BLaER1 treated with 17β-estradiol and CSF1 and Interleukin-3, amounts not matched to agents 10 nM and 100 nM (cell line): ENCODE results near the gene MIB1.

Source experiments
- H3K27ac ChIP-seq, 11 experiments: shearing (Covaris generic); formaldehyde crosslinking; 2 replicates each; pipeline ENCODE4 v1.8.1; 2022
- H3K27me3 ChIP-seq, 11 experiments: shearing (Covaris generic); formaldehyde crosslinking; 2 replicates each; pipeline ENCODE4 v1.8.1; 2022
- H3K36me3 ChIP-seq, 11 experiments: shearing (Covaris generic); formaldehyde crosslinking; 2 replicates each; pipeline ENCODE4 v1.8.1; 2022
- H3K4me1 ChIP-seq, 10 experiments: shearing (Covaris generic); formaldehyde crosslinking; 2 replicates each; pipeline ENCODE4 v1.8.1; 2022
- H3K4me2 ChIP-seq, 11 experiments: shearing (Covaris generic); formaldehyde crosslinking; 2 replicates each; pipeline ENCODE4 v1.8.1; 2022
- H3K4me3 ChIP-seq, 10 experiments: shearing (Covaris generic); formaldehyde crosslinking; 2 replicates each; pipeline ENCODE4 v1.8.1; 2022
- H3K9ac ChIP-seq, 11 experiments: shearing (Covaris generic); formaldehyde crosslinking; 2 replicates each; pipeline ENCODE4 v1.8.1; 2022
- H3K9me3 ChIP-seq, 11 experiments: shearing (Covaris generic); formaldehyde crosslinking; replicated peaks in 1 of 11; 2 replicates each; pipeline ENCODE4 v1.8.1; 2022
- H4K20me1 ChIP-seq, 11 experiments: shearing (Covaris generic); formaldehyde crosslinking; 2 replicates each; pipeline ENCODE4 v1.8.1; 2022
- Cebpa-rat ChIP-seq, 11 experiments: shearing (Covaris generic); IDR thresholded peaks; 2 replicates each; pipeline ENCODE4 v1.8.1; 2022

Gene MIB1

DNA sequence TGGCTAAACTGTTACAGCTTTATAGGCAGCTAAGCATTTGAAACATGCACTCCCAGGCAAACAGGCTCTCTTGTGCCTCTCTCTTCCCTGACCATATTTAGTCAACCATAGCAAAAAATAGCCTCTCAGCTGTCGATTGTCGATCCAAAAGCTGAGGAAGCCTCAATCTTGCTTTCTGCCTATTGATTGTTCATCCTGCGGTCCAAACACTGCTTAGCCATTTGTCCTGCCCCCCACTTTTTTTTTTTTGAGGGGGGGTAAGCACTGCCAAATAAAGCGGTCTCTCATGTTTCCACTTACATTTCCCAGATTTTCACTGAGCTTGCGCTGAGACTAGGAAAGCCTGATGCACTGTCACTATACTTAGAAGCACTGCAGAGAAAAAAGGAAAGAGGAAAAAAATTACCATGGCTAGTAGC lies 90.8 kb downstream of the MIB1 start:
- no peaks in the 10 kb centered on the region for H3K9me3 ChIP-seq
- no peak overlapping the region for H3K4me3 ChIP-seq
- no peaks in the 10 kb centered on the region for H3K27me3 ChIP-seq
- no peak overlapping the region for H3K27ac ChIP-seq
- H3K36me3 ChIP-seq, result peaks cover 8 to 39% (median 15%) of the 10 kb centered on the region in 11 experiments; a peak in 15 of 22 replicates
- H4K20me1 ChIP-seq, result no peaks in the 10 kb centered on the region; a peak in 3 of 22 replicates
- H3K4me2 ChIP-seq, result no peak overlapping the region
- H3K4me1 ChIP-seq, result no peaks in the 10 kb centered on the region
- no peak for TF ChIP-seq Cebpa-rat (IDR thresholded peaks at IDR 0.05)
- H3K9ac ChIP-seq, result no peak overlapping the region

DNA sequence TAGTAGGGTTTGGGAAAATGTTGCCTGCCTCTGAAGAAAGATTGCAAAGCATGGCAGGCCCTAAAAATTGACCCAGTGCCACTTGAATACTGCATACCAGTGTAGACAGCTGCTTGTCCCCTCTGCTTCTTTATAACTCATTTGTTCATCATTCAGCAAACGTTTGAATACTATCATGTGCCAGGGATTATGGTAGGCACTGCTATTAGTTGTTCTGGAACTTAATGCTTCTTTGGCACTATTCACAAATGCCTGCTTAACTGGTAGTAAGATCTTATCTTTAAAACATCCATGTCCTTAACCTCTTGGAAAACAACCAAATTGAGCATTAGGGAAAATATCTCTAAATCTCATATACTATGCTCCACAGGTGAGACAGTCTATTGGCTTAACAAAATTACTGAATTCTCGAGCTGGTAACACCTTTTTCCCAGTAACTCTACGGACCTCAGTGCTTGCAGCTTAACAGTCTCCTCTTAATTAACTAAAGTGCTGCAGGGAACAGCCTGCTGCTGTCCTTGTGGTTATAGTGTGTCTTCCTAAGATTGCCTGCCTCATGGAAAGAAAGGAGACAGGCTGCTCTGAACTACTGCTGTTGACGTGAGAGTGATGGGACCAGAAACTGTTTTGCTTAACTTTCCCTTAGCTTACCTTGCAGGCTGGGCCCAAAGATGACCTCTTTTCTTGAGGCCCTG lies 93.2 kb downstream of the MIB1 start:
- Histone ChIP-seq H3K4me1 (no peaks in the 10 kb centered on the region), H3K4me2 (no peak overlapping the region), H3K27ac (no peak overlapping the region), H3K9ac (no peak overlapping the region), H4K20me1 (no peaks in the 10 kb centered on the region; a peak in 3 of 22 replicates), H3K9me3 (no peaks in the 10 kb centered on the region), H3K36me3 (peaks cover 14 to 50% (median 25%) of the 10 kb centered on the region in 11 experiments), H3K4me3 (no peak overlapping the region), H3K27me3 (no peaks in the 10 kb centered on the region)
- TF ChIP-seq Cebpa-rat (IDR thresholded peaks at IDR 0.05), result no peak

DNA sequence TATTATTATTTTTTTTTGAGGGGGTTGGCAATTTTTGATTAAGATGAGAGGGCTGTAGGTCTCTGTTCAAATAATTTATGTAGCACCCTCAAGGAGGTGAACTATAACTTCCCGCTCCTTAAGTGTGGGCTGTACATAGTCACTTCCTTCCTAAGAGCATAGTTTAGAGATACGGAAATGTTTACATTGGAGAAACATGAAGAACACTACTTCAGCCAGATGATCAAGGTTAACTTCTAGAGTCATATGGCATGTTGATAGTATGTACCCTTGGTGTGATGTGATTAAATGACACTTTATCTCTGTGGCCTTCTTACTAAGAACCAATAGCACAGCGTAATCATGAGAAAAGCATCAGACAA lies 93.7 kb downstream of the MIB1 start:
- Histone ChIP-seq H3K36me3 (peaks cover 14 to 56% (median 28%) of the 10 kb centered on the region in 11 experiments), H3K4me3 (no peak overlapping the region), H3K27ac (no peak overlapping the region), H4K20me1 (no peaks in the 10 kb centered on the region; a peak in 3 of 22 replicates), H3K9ac (no peak overlapping the region), H3K4me2 (no peak overlapping the region), H3K9me3 (no peaks in the 10 kb centered on the region), H3K4me1 (no peaks in the 10 kb centered on the region), H3K27me3 (no peaks in the 10 kb centered on the region)
- no peak for TF ChIP-seq Cebpa-rat (IDR thresholded peaks at IDR 0.05)

DNA sequence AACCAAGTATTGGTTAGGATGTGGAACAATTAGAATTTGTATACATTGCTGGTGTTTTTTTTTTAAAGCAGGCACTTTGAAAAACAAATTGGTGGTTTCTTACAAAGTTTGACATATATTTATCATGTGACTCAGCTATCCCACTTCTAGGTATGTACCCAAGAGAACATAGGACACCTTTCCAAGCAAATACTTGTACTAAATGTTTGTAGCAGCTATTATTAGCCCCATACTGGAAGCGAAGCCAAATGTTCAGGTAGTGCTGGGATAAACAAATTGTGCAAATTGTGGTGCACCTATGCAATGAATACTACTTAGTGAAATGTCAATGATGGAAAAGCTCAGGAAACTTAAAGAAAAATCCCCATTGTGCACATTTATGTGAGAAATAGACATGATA lies 101.0 kb downstream of the MIB1 start:
- no peaks in the 10 kb centered on the region for H3K4me1 ChIP-seq
- no peak overlapping the region for H3K4me2 ChIP-seq
- H3K4me3 ChIP-seq, result no peak overlapping the region
- H3K9me3 ChIP-seq, result no peaks in the 10 kb centered on the region
- no peak overlapping the region for H3K27ac ChIP-seq
- no peaks in the 10 kb centered on the region for H4K20me1 ChIP-seq
- H3K36me3 ChIP-seq, result peaks cover 54 to 88% (median 82%) of the 10 kb centered on the region in 11 experiments
- H3K9ac ChIP-seq, result no peak overlapping the region
- H3K27me3 ChIP-seq, result no peaks in the 10 kb centered on the region
- TF ChIP-seq Cebpa-rat (IDR thresholded peaks at IDR 0.05), result no peak

DNA sequence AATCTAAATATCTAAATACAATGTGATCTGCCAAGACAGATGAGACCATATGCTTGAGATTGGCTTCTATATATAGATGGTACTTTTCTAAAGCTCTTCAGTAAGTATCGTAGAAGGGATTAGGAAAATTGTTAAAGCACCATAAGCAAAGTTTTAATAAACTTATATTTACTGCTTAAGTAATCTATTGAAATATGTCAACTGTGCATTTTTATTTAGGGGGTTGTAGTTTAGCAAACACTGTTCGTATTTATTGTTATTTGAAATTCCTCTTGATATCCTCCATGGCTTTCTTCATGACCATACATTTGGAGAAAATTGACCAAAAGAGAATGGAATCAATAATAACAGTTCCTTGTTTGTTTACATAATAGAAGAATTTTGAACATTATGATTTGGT lies 102.7 kb downstream of the MIB1 start:
- Histone ChIP-seq H3K27me3 (no peaks in the 10 kb centered on the region), H3K4me2 (no peak overlapping the region), H3K9me3 (no peaks in the 10 kb centered on the region), H3K27ac (no peak overlapping the region), H3K4me1 (no peaks in the 10 kb centered on the region), H3K4me3 (no peak overlapping the region), H4K20me1 (no peaks in the 10 kb centered on the region), H3K36me3 (peaks cover 72 to 98% (median 92%) of the 10 kb centered on the region in 11 experiments), H3K9ac (no peak overlapping the region)
- TF ChIP-seq Cebpa-rat (IDR thresholded peaks at IDR 0.05), result no peak

- Histone ChIP-seq H3K36me3 (peaks cover 37 to 71% (median 47%) of the 10 kb centered on the region in 11 experiments), H3K27ac (no peak overlapping the region), H3K27me3 (no peaks in the 10 kb centered on the region), H3K4me1 (peaks cover 15 to 20% (median 17%) of the 10 kb centered on the region in 10 experiments), H3K4me2 (no peak overlapping the region), H4K20me1 (peaks cover 0 to 12% (median 0%) of the 10 kb centered on the region in 11 experiments; a peak in 3 of 22 replicates), H3K9ac (no peak overlapping the region), H3K4me3 (no peak overlapping the region), H3K9me3 (no peaks in the 10 kb centered on the region)
- no peak for TF ChIP-seq Cebpa-rat (IDR thresholded peaks at IDR 0.05)
Measured at GRCh38 chr18:21851327-21851961, 110.9 kb downstream of the MIB1 start.

GRCh38 chr18:21853016-21853415 lies 112.4 kb downstream of the MIB1 start:
- peaks cover 25 to 71% (median 46%) of the 10 kb centered on the region in 11 experiments for H3K36me3 ChIP-seq
- H3K9ac ChIP-seq, result peak overlapping the region in 5 of 11 experiments; percentile 13 to 44 (median 18); a peak in 5 of 22 replicates
- H3K9me3 ChIP-seq, result no peaks in the 10 kb centered on the region
- H3K4me2 ChIP-seq, result peak overlapping the region; percentile 32 to 68 (median 47); a peak in 20 of 22 replicates
- peaks cover 0 to 12% (median 0%) of the 10 kb centered on the region in 11 experiments; a peak in 3 of 22 replicates for H4K20me1 ChIP-seq
- H3K27ac ChIP-seq, result peak overlapping the region in 9 of 11 experiments; percentile 2 to 62 (median 44); a peak in 12 of 22 replicates
- no peaks in the 10 kb centered on the region for H3K27me3 ChIP-seq
- H3K4me3 ChIP-seq, result no peak overlapping the region
- peaks cover 15 to 25% (median 19%) of the 10 kb centered on the region in 10 experiments for H3K4me1 ChIP-seq
- no peak for TF ChIP-seq Cebpa-rat (IDR thresholded peaks at IDR 0.05)

DNA sequence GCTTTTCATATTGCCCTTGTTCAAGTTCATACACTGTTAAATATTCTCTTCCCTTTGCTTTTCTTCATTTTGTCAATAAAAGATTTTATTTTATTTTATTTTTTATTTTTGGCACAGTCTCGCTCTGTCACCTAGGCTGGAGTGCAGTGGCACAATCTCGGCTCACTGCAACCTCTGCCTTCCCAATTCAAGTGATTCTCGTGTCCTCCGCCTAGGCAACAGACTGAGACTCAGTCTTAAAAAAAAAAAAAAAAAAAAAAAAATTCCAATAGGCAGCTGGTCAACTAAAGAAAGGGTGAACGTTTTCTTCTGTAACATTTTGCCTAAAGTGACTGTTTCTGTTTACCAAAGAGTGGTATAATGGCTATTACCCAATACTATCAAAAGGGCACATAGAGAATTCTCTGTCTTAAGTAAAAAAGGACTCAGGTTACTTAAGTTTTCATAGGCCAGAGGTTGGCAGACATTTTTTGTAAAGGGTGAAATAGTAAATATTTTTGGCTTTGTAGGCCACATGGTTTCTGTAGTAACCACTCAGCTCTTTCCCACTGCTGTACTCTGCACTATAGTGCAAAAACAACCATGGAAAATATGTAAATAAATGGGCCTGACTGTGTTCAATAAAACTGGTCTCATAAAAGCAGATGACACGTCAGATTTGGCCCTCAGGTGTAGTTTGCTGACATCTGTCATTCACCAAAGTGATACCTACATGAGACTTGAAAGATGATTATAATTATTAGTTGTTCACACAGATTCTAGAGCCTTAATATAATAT lies 113.4 kb downstream of the MIB1 start:
- Histone ChIP-seq H3K27me3 (no peaks in the 10 kb centered on the region), H3K4me2 (peak overlapping the region in 5 of 11 experiments; percentile 47 to 68 (median 56); a peak in 6 of 22 replicates), H3K27ac (peak overlapping the region in 3 of 11 experiments; percentile 30 to 62 (median 55); a peak in 3 of 22 replicates), H3K9ac (no peak overlapping the region), H4K20me1 (peaks cover 0 to 12% (median 0%) of the 10 kb centered on the region in 11 experiments; a peak in 3 of 22 replicates), H3K4me1 (peaks cover 15 to 29% (median 19%) of the 10 kb centered on the region in 10 experiments), H3K36me3 (peaks cover 22 to 71% (median 48%) of the 10 kb centered on the region in 11 experiments), H3K4me3 (no peak overlapping the region), H3K9me3 (no peaks in the 10 kb centered on the region)
- TF ChIP-seq Cebpa-rat (IDR thresholded peaks at IDR 0.05), result no peak

DNA sequence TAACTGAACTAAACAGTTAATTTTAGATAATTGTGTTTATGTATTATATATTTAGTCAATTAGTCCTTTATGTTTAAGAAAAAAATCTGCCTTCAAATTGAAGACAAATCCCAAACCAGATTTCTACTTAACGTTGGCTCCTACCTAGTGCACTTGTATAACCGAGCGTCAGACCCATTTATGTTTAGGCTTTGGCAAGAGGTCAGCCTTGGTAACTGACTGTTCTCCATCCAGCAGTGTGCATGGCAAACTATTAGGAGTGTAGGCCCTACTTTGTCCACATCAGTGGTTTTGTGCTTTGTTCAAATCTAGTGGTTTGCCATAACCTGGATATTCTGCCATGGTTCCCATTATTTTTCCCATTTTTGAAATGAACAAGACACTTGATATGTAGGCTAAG lies 114.8 kb downstream of the MIB1 start:
- Histone ChIP-seq H3K27ac (no peak overlapping the region), H4K20me1 (peaks cover 0 to 9% (median 0%) of the 10 kb centered on the region in 11 experiments; a peak in 2 of 22 replicates), H3K4me1 (peaks cover 15 to 29% (median 19%) of the 10 kb centered on the region in 10 experiments), H3K9ac (no peak overlapping the region), H3K4me3 (no peak overlapping the region), H3K4me2 (no peak overlapping the region), H3K36me3 (peaks cover 34 to 82% (median 62%) of the 10 kb centered on the region in 11 experiments), H3K27me3 (no peaks in the 10 kb centered on the region), H3K9me3 (no peaks in the 10 kb centered on the region)
- TF ChIP-seq Cebpa-rat (IDR thresholded peaks at IDR 0.05), result no peak
